Measurements from ENCODE around the gene E2F7. TPM values are rescaled to one million over a fixed set of nuclear protein-coding genes. Genes with fewer than 3 reads are reported as not detected.

E2F7 gene
- total and polyA plus RNA-seq, 2 donors (not counting 3 experiments of a cell fraction or from before 2014, with no cell fraction given) = 4.7 to 19.8 TPM

GRCh38 chr12:77003914-77004313, 61.5 kb downstream of the E2F7 start:
- H3K4me2 ChIP-seq (ENCODE audit: insufficient read depth, low read length) = no peak overlapping the region
- no peaks in the 10 kb centered on the region for H3K9me3 ChIP-seq (replicated peaks; ENCODE audit: control insufficient read depth, insufficient read depth, low read length)
- peaks cover 0 to 36% of the 10 kb centered on the region in 2 experiments for H3K27me3 ChIP-seq (ENCODE audit: control insufficient read depth in 2 of 2, insufficient read depth in 2 of 2, low read length in 2 of 2)
- no peaks in the 10 kb centered on the region for H4K20me1 ChIP-seq (replicated peaks; ENCODE audit: control insufficient read depth, extremely low read depth, insufficient read depth, low read length)
- POLR2A ChIA-PET = no interaction called here
- FAIRE-seq (no peak), DNase-seq (ENCODE audit: low read depth, low spot score) (no peak)
- intact Hi-C loops (cut with micrococcal nuclease) (no loop called here), dilution Hi-C loops (cut with MboI; ENCODE audit: extremely low pct_ligation_motif_present, low sequenced_read_pairs) (no loop called here)
- CTCF ChIA-PET = no interaction called here
- no peak for TF ChIP-seq GATA2 (IDR thresholded peaks at IDR 0.05; ENCODE audit: insufficient read depth, insufficient read length, low read depth, low read length)
- TF ChIP-seq, protein P1, sequence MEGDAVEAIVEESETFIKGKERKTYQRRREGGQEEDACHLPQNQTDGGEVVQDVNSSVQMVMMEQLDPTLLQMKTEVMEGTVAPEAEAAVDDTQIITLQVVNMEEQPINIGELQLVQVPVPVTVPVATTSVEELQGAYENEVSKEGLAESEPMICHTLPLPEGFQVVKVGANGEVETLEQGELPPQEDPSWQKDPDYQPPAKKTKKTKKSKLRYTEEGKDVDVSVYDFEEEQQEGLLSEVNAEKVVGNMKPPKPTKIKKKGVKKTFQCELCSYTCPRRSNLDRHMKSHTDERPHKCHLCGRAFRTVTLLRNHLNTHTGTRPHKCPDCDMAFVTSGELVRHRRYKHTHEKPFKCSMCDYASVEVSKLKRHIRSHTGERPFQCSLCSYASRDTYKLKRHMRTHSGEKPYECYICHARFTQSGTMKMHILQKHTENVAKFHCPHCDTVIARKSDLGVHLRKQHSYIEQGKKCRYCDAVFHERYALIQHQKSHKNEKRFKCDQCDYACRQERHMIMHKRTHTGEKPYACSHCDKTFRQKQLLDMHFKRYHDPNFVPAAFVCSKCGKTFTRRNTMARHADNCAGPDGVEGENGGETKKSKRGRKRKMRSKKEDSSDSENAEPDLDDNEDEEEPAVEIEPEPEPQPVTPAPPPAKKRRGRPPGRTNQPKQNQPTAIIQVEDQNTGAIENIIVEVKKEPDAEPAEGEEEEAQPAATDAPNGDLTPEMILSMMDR (IDR thresholded peaks at IDR 0.05; ENCODE audit: extremely low read depth in 1 of 2, insufficient read depth in 1 of 2, low read depth in 1 of 2, low read length in 2 of 2) = no peak
- peak; percentile 38 for TF ChIP-seq EZH2 (IDR thresholded peaks at IDR 0.05; ENCODE audit: borderline replicate concordance, low read depth, low read length, severe bottlenecking)
- no peak for TF ChIP-seq MYC (IDR thresholded peaks at IDR 0.05; ENCODE audit: low read depth, low read length)
- H2AFZ ChIP-seq (ENCODE audit: low read depth, low read length) = no peak overlapping the region
- no peaks in the 10 kb centered on the region for H3K36me3 ChIP-seq (ENCODE audit: control insufficient read depth in 2 of 2, extremely low read depth in 1 of 2, insufficient read depth in 2 of 2, low read length in 2 of 2)
- H3K9me1 ChIP-seq (replicated peaks; ENCODE audit: control insufficient read depth, extremely low read depth, insufficient read depth, low read length) = no peaks in the 10 kb centered on the region
- H3K4me3 ChIP-seq (replicated peaks in 1 of 3; ENCODE audit: insufficient read depth in 1 of 3, low read depth in 1 of 3, low read length in 3 of 3) = no peak overlapping the region
- H3K9ac ChIP-seq (replicated peaks; ENCODE audit: extremely low read depth, insufficient read depth, low read length) = no peak overlapping the region
- no peak overlapping the region for H3K27ac ChIP-seq (ENCODE audit: insufficient read depth, low read depth, low read length)
- BruUV-seq (replicated peaks) = no TSS peak
- no peaks in the 10 kb centered on the region for H3K79me2 ChIP-seq (ENCODE audit: control insufficient read depth, insufficient read depth, low read length)
- H3K4me1 ChIP-seq (ENCODE audit: control insufficient read depth, extremely low read depth, insufficient read depth, low read length) = no peaks in the 10 kb centered on the region

DNA sequence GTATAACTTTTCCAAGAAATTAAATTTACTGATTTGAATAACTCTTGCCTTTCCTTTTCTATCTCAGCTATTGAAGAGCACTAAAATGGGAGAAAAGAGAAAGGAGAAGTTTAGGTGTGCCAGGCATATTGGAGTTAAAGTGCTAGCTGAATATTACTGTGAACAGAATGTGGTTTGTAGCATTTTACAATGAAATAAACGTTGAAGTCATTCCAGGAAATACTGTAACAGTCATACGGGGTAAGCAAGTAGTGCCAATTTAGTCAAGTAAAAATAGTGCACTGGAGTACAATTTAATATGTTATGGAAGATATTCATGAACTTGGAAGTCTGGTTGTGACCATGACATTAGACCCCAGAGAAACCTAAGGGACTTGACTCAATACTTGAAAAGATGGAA, 62.1 kb downstream of the E2F7 start:
- Histone ChIP-seq H3K9ac (replicated peaks; ENCODE audit: extremely low read depth, insufficient read depth, low read length) (no peak overlapping the region), H3K27me3 (ENCODE audit: control insufficient read depth in 2 of 2, insufficient read depth in 2 of 2, low read length in 2 of 2) (peaks cover 0 to 35% of the 10 kb centered on the region in 2 experiments), H3K27ac (ENCODE audit: insufficient read depth, low read depth, low read length) (no peak overlapping the region), H3K79me2 (ENCODE audit: control insufficient read depth, insufficient read depth, low read length) (no peaks in the 10 kb centered on the region), H3K4me1 (ENCODE audit: control insufficient read depth, extremely low read depth, insufficient read depth, low read length) (no peaks in the 10 kb centered on the region), H3K4me2 (ENCODE audit: insufficient read depth, low read length) (no peak overlapping the region), H3K9me3 (replicated peaks; ENCODE audit: control insufficient read depth, insufficient read depth, low read length) (no peaks in the 10 kb centered on the region), H3K36me3 (ENCODE audit: control insufficient read depth in 2 of 2, extremely low read depth in 1 of 2, insufficient read depth in 2 of 2, low read length in 2 of 2) (no peaks in the 10 kb centered on the region), H4K20me1 (replicated peaks; ENCODE audit: control insufficient read depth, extremely low read depth, insufficient read depth, low read length) (no peaks in the 10 kb centered on the region), H3K4me3 (replicated peaks in 1 of 3; ENCODE audit: insufficient read depth in 1 of 3, low read depth in 1 of 3, low read length in 3 of 3) (no peak overlapping the region), H3K9me1 (replicated peaks; ENCODE audit: control insufficient read depth, extremely low read depth, insufficient read depth, low read length) (no peaks in the 10 kb centered on the region), H2AFZ (ENCODE audit: low read depth, low read length) (no peak overlapping the region)
- TF ChIP-seq EZH2 (IDR thresholded peaks at IDR 0.05; ENCODE audit: borderline replicate concordance, low read depth, low read length, severe bottlenecking) (no peak), MAX (IDR thresholded peaks at IDR 0.05; ENCODE audit: insufficient read depth, insufficient read length) (no peak), FOS (IDR thresholded peaks at IDR 0.05; ENCODE audit: borderline replicate concordance, insufficient read depth, low read length) (no peak), JUN (IDR thresholded peaks at IDR 0.05; ENCODE audit: borderline replicate concordance, insufficient read depth, insufficient read length, low read depth) (no peak)
- TF ChIP-seq, protein P1 (IDR thresholded peaks at IDR 0.05; ENCODE audit: extremely low read depth in 1 of 2, insufficient read depth in 1 of 2, low read depth in 1 of 2, low read length in 2 of 2) = no peak
- intact Hi-C loops (cut with micrococcal nuclease) (no loop called here), dilution Hi-C loops (cut with MboI; ENCODE audit: extremely low pct_ligation_motif_present, low sequenced_read_pairs) (no loop called here)
- no TSS peak for BruUV-seq (replicated peaks)
- ChIA-PET CTCF (interaction anchor here (5.7 kb wide), 1 partner anchor 8 kb away, joined by 38 read pairs; no protein-coding TSS in a partner anchor), POLR2A (no interaction called here)
- no peak for DNase-seq (ENCODE audit: low read depth, low spot score)
- no peak for FAIRE-seq
